GM19395 (cell line): ENCODE data around the gene OPCML.

Experiments
- ATAC-seq: cut with Tn5 transposase; IDR thresholded peaks from one replicate; pipeline ENCODE4 v1.9.1; 2021; ENCODE audit warnings: mild to moderate bottlenecking, moderate library complexity; ENCODE audit not compliant: unreplicated experiment

The OPCML gene

DNA sequence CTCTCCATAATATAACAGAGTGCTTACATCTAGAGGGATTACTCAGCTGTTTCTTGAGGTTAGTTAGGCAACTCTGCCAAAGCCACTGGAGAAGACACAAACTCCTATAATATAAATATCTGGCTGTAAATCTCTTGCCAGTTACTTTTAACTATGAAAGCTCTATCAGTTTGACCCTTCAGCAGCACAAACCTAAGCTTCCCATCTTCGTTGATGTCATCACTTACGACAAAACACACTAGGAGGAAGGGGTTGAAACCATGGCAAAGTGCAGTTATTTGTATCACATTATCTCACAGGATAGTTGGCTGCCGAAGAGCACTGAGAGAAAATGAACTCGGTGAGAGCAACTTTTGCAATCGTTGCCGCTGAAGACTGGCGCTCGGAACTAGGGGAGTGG lies 922.1 kb downstream of the OPCML start:
- ATAC-seq = no peak

DNA sequence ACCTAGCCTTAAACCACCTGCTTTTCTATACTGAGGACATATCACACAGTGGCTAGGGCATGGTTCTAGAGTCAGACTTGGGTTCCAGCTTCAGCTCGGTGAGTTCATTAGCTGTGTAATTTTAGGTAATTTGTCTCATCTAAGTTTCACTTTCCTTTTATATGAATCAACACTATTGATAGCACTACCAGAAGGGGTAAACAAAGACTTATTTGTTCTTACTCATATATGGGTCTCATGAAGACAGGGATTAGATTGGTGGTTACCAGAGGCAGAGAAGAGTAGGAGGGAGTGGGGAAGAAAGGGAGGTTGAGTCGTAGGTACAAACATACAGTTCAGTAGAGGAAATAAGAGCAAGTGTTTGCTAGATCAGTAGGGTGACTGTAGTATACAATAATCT lies 924.7 kb downstream of the OPCML start:
- no peak for ATAC-seq

DNA sequence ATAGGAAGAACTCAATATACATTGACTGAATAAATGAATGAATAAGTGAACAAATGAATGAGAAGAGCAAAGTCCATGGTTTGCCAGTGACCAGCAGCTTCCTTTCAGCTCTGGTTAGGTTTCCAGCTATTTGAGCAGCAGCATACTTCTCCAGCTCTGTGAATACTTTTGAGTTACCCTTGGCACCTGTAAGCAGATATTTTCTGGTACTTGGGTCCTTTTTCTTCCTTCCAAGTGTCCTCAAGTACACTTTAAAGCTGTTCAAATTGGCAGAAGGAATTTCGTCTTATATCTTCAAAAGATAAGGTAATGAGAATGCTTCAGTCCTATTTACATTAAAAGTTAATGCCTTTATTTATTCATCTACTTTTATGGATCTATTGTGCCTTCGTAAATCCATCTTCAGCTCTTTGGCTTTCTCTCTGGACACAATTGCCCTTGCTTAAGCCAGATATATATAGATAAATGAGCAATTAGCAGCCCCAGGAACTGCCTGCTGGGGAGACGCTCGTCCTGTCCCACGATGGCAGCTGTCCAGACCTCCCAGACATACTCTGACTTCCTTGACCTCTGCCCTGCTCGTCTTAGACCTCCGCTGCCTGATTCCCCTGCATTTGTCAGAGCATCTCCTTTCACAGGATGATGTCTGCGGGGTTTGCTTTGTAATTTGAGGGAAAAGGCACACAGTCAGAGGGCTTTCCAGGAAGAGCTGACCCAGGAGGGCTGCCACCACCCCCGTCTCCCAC lies 926.3 kb downstream of the OPCML start:
- ATAC-seq = no peak

DNA sequence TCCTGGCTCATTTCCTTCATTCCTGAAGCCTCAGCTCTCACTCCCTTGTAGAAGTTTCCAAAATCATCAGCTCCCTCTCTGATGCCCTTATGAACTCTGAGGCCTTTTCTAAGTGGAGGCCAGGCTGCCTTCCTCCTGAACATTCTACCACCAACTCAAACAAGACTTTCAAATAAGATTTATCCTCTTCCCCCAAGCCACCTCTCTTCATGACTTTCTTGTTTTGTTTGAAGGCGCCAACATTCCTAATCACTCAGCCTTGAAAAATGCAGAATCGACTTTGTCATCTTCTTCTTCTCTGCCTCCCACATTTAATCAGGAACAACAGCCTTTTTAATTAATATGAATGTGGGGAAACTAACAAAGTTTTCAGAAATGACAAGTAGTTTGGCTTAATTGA lies 927.9 kb downstream of the OPCML start:
- no peak for ATAC-seq

DNA sequence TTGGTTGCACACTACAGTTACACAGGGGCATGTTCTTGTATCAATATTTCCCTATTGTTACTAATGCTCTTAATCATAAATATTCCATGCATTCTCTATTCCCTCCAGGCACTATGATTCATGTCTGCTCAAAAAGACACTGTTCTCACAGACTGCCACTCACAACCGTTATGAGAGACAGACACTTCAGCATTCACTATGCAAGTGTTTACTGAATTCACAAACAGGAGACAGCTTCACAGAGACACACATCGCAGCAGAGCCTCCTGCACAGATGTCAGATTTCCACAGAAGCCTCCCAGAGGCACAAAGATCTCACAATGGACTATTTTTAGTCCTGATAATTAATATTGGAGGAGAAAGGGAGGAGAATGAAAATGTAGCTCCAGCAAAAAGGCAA lies 930.4 kb downstream of the OPCML start:
- ATAC-seq = no peak

DNA sequence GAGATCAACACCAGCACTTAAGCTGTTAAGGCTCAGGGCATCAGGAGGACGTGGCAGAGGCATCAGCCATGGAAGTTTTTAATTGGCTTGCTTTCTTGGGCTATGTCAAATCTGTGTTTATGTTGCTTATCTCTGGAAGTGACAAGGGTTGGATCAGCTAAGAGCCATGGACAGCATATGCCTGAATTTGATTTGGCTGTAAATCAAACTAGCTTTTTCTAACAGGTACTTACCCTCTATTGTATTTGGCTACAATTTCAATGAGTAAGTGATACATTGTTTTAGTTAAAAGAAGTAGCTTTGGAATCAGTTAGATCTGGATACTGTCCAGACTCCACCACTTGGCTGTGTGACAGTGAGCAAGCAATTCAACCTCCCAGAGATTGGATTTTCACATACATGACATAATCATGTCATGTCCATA lies 936.6 kb downstream of the OPCML start:
- ATAC-seq = no peak

DNA sequence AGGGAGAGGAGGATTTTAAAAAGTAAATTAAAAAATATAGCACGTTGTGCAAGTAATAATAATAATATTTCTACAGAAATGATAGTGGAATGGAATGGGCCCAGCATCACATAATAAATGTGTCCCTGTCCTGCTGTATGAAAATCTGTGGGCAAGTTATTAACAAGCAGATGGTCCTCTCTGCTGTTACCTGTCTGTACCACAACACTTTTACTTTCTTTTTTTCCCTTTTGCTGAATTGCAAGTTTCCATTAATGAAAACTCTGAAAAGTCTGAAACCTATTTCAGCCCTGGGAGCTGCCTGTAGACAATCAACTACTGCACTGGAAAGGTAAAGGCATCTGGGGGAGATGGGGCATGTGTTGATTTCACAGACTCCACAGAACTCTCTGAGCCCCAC lies 937.1 kb downstream of the OPCML start:
- no peak for ATAC-seq

DNA sequence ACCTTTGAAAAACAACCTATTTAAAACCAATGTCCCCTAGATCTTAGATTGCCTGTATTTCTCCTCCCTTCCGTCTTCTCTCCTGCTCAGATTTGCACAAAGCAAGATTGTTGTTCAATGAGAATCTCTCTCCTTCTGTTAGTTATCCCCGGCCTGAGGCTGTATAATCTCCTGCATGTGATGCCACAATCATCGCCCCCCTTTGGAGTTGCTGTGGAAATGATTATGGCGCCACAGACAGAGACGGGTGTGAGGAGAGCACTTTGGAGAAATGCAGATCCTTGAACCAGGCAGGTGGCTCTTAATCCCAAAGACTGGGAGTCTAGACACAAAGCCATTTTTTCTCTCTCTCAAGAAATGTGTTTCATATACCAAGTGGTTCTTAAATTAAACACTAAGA lies 941.3 kb downstream of the OPCML start:
- no peak for ATAC-seq

DNA sequence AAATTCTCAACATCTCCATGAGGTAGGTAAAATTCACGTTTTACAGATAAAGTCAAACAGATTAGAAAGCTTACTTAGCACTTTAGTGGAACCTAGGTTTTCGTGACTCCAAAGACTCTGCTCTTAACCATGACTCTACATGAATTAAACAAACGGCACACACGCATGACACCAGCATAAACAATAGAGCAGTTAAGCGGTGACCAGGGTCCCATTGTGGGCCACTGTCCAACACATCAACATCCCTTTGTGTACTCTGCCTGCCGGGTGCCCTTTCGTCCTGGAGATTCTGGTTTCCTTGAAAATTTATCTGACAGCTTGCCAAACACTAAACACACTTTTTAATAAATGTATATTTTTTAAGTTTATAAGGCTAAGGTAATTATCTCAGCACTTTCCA lies 941.7 kb downstream of the OPCML start:
- ATAC-seq = no peak

DNA sequence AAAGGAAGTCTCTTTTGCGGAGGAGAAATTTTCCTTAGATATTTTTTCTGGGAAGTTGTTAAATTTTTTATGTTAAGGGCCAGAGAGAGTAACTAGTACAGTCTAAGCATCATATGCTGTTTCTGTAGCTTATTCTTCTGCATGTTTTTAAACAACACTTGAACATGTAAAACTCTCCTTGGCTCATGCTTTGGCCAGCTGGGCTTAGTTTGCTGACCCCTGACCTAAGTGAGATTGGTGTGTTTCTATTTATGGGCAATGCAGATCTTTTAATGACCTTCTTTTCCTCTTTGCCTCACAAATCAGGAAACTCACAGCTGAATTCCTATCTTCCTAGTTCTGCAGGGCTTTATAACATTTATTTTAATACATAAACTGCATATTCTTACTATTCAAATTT lies 942.5 kb downstream of the OPCML start:
- no peak for ATAC-seq

DNA sequence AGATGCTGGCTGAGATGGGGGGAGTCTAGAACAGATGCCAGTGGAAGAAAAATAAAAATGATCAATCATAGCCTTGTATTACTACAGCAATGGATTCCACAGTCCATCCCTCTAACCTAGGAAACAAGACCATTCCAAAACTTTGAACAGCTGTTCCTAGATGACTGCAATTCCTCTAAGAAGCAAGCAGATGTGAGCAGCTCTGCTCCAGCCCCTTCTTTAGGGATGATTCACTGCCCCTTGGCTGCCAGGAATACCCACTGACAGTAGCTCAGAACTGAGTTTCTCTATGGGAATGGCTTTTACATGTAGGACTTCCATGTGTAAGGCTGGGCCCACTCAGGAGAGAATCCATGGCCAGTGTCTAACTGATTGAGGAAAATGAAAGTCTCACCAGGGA lies 943.9 kb downstream of the OPCML start:
- ATAC-seq = no peak

DNA sequence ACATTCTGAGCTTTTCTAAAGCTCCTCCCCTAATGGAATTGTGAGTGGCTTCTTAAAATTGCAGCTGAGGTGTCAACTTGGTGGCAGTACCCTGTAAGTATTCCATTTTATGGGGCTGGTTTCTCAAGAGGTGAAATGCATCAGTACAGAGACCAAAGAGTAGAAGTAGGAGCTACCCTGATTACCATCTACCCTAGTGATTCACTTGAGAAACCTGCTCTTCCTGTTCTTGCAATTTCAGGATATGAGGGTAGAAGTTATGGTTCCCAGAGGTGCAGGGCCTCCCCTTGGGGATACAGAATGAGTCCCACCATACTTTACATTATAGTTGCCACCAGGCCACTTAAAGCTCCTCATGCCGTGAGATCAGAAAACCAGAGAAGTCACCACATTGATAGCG lies 944.6 kb downstream of the OPCML start:
- no peak for ATAC-seq

DNA sequence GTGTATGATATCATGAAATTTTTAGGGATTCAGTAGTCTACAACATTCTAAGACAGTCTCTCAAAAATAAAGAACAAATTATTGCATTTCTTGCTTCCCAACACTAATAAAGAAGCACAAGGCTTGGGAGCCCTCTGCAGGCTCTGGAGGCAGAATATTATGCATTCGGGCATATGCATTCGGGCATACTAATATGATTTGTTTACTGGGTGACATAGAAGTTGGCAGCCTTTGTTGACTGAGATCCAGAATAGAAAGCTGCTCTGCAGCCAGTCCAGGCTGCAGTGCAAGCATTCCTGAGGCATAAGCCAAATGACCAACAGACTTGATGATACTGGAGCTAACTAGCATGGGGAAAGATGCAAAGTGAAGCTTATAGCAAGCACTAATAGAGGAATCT lies 945.5 kb downstream of the OPCML start:
- ATAC-seq = no peak

DNA sequence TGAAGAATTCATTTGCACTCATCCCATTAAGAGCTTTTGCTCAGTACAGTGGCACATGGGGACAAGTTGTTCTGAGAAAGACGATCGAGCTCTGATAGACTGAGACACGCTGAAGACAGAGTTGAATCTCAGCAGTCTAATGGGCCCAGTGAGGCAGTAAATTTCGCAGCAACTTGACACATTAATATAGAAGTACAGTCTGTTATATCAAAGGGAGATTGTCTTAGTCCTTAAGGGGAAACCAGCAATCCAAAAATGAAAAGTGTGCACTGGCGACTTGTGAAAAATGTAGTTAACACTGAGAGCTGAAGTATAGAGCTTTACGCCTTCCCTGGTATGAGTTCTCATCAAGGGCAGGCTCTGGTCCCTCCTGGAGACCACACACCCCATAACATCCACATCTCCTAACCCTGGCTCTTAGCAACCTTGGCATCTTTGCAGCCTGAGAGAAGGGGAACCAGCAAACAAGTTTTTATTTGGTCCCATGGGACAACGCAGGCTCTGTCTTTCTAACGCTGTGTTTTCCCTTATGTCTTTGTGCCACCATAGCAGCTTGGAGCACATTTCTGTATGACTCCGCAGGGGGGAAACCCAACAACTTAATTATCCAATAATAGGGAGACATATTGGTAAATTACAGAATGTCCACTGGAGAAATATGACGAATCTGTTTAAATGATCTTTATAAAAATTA lies 952.5 kb downstream of the OPCML start:
- ATAC-seq = no peak

DNA sequence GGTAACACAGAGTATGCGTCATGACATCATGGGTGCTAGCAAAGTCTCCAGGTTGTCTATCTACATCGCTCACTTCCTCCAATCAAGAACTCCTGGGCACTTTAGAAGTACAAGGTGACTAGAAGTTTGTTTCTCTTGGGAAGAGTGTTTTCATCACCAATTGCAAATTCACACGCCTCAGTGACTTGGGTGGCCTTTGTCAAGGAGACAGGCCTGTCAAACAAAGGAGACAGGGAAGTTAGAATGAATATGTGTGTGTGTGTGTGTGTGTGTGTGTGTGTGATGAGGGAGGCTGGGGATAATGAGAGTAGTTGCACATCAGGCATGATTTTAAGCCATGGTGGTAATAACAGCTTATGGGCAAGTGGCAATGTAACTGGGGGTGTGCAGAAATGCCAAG lies 953.2 kb downstream of the OPCML start:
- no peak for ATAC-seq

DNA sequence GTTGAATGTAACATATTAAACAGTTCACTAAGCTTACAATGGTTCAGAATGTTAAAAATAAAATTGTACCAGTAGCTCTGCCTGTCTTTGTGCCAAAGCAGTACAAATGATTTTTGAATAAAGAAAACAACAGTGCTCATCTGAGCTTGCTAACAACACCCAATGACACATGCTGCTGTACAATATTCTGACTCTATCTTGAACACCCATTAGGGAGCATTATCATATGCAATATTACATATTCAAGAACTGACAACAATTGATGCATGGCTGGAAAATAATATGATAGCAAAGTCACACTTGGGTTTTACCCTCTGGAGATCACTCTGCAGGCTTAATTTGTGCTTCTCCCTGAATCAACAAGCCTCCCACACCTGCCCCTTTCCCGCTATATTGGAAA lies 953.7 kb downstream of the OPCML start:
- no peak for ATAC-seq

DNA sequence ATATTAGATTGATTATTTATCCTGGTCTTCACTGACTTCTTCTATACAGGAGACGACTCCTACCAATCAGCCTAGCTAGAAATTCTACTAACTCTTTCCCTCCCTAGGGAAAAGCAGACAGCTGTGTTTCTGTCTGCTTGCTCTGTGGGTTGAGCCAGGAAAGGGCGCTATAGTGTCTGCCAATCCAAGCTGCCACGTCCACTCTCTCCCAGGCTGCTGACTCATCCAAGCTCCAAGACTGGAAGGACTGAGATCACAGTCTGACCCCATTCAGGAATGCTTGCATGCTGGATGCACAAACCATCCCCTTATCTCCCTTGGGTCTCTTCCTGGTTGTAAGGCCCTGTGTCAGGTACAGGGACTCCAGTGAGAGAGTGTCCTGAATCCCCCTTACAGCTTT lies 955.6 kb downstream of the OPCML start:
- no peak for ATAC-seq

DNA sequence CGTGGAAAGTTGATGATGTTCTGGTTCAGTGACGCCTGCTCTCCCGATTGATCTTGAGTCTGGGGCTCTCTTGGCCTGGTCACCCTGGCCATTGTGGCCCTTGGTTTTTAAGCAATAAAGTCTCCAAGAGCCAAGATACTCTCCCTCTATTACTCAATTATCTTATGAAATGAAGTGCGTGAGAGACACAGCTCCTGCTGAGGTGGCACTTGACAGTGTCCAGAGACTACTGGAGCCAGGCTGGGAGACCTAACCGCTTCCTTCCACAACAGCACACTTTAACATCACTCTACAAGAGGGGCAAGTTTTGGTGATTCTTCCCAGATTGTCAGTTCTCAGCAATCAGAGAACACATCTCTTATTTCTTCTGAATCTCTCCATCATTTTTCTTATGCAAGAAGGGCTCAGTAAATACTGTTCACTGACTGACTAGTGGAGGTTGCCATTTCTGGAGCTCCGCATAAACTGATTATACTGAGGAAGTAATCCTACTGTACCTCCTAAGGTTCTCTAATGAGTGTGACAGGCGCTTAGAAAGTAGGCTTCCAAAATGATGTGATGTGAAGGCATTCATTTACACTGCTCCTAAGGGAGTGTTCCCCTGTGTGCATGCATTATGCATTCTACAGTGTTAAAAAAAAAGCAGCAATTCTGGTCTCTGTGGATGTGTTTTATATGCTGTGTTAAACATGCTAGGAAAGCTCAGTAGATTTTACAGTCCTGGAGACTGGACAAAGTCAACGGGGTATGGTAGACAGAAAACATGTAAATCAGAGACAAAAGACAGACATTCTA lies 968.0 kb downstream of the OPCML start:
- no peak for ATAC-seq

DNA sequence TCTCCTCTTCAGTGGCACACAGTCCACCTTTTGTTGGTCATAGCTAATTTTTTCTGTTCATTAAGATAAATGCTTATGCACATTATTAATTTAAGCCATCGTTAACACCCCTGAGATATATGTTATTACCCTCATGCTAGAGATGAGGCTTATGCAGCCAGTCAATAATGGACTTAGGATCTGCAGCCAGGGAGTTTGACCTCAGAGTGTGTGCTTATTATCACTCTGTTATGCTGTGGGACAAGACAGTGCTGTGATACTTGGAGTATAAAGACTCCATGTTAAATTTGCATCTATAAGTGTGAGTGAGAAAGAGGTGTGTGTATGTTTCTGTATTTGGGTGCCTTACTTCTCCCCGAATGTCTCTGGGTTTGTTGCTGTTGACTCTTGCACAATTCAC lies 969.3 kb downstream of the OPCML start:
- no peak for ATAC-seq

DNA sequence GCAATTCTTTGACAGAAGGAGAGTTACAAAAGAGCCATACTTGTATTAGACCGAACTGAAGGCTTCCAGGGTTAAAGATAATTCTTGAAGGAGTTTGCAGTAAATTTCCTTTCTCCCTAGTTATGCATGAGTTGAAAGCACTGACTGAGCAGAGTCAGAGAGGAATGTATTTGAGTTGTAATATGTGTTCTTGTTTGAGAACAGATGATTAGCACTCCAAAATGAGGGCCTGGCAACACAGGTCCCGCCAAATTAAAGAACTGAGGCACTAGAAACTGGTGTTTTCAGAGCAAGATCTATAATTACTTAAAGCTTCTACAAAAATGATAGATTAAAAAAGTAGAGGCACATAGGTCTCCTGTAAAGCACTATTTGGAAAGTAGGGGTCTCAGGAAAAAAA lies 970.4 kb downstream of the OPCML start:
- no peak for ATAC-seq

DNA sequence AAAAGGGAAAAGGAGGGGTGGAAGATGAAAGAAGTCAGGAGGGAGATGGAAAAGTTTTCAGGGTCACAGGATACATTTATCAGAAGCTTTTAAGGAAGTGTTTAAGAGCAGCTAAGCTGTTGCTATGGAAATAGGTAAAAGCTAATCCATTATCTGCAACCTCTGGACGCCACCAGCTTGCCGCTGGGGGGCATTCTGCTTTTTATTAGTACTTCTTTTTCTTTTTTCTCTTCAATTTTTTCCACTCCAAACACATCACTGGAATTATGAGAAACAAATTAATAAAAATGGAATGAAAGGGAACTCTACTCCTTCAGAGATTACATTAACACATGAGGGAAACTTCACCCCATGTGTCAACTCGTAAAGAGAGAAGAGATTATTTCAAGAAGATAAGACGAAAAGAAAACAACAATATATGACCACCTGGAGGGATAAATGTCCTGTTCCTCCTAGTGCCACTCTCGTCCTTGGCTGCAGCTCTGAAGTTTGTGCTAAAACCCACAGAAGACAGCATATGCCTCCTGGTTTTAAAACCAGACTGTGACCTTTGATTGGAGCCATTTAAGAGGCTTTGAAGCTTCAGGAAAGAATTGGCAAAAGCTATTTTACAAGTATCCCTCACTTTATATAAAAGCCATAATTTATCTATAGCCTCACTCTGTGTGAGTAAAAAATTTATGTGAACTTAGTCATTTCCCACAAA lies 972.8 kb downstream of the OPCML start:
- ATAC-seq = no peak
